Activated naive CD8-positive, alpha-beta T cell treated with anti-CD3 and anti-CD28 coated beads, Interleukin-2, amount 50 U/mL, for 24 hours (primary cell): Measurements from ENCODE around the gene PNMA8C.
"Not testable (repeated sequence)": the region's sequence is repeated elsewhere in the genome, so short reads cannot be mapped to it uniquely, and the experiment has no call there.

Experiments used
- ATAC-seq: fragments of 150-1000 bp; cut with Tn5 transposase; one replicate; pipeline ENCODE4 v1.10.0; 2021
- DNase-seq: peaks from one replicate; pipeline ENCODE4 v3.0.0; 2021
- H3K27ac Mint-ChIP-seq: one replicate; pipeline ENCODE4 v1.8.0; 2021; ENCODE audit warnings: mild to moderate bottlenecking, mixed read lengths
- H3K27me3 Mint-ChIP-seq: one replicate; pipeline ENCODE4 v1.8.0; 2021; ENCODE audit warnings: mixed read lengths
- H3K36me3 Mint-ChIP-seq: one replicate; pipeline ENCODE4 v1.8.0; 2021; ENCODE audit warnings: low read depth, mixed read lengths
- H3K4me1 Mint-ChIP-seq: one replicate; pipeline ENCODE4 v1.8.0; 2021; ENCODE audit warnings: mixed read lengths
- H3K4me3 Mint-ChIP-seq: one replicate; pipeline ENCODE4 v1.8.0; 2021; ENCODE audit warnings: mild to moderate bottlenecking, moderate library complexity, mixed read lengths
- H3K9me3 Mint-ChIP-seq: one replicate; pipeline ENCODE4 v1.8.0; 2021; ENCODE audit warnings: mixed read lengths

PNMA8C gene

DNA sequence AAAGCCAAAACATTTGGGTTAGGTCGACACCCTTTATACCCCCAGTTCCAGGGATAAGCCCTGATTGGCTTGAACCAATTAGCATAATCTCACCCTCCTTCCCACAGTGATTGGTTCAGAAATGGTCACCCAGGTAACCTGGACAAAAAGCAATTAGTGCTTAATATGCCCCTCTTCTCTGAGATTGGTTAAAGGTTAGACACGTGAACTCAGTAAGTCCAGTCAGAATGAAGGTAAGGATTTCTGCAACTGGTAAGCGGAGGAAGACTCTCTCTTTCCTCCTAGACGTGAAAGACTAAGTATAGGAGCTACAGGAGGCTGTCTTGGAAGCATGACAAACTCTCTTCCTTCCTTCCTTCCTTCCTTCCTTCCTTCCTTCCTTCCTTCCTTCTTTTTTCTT lies 1.3 kb upstream of the PNMA8C start:
- H3K9me3 Mint-ChIP-seq: no peaks in the 10 kb centered on the region
- no peak overlapping the region for H3K4me3 Mint-ChIP-seq
- DNase-seq (no peak), ATAC-seq (no peak)
- peaks cover 74% of the 10 kb centered on the region for H3K27me3 Mint-ChIP-seq
- no peak overlapping the region for H3K27ac Mint-ChIP-seq
- H3K36me3 Mint-ChIP-seq: no peaks in the 10 kb centered on the region
- peaks cover 32% of the 10 kb centered on the region for H3K4me1 Mint-ChIP-seq

DNA sequence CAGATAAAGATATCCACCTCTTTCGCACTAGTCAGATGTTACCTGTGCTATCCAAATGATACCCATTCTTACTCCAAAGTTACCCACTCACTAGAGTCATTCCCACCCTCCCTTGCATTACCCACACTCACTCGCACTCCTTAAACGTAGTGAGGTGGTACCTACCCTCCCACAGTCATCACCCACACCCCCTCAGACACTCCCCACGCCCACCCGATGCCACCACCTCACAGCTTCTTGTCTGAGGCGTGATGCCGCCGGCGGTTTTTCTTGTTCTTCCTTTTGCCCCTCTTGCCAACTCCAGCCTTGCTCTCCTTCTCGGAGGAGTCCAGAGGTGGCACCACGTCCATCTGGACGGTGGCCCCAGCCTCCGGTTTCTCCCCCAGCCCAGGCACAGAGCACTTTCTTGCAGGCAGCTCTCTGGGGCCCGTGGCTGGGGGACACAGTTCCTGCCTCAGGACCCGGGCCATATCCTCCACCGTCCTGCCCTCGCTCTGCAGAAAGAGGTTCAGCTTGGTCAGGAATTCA lies 1.2 kb downstream of the PNMA8C start:
- Mint-ChIP-seq H3K36me3 (no peaks in the 10 kb centered on the region), H3K9me3 (no peaks in the 10 kb centered on the region), H3K27ac (no peak overlapping the region), H3K27me3 (peaks cover 81% of the 10 kb centered on the region), H3K4me3 (no peak overlapping the region), H3K4me1 (peaks cover 32% of the 10 kb centered on the region)
- DNase-seq: no peak
- no peak for ATAC-seq

DNA sequence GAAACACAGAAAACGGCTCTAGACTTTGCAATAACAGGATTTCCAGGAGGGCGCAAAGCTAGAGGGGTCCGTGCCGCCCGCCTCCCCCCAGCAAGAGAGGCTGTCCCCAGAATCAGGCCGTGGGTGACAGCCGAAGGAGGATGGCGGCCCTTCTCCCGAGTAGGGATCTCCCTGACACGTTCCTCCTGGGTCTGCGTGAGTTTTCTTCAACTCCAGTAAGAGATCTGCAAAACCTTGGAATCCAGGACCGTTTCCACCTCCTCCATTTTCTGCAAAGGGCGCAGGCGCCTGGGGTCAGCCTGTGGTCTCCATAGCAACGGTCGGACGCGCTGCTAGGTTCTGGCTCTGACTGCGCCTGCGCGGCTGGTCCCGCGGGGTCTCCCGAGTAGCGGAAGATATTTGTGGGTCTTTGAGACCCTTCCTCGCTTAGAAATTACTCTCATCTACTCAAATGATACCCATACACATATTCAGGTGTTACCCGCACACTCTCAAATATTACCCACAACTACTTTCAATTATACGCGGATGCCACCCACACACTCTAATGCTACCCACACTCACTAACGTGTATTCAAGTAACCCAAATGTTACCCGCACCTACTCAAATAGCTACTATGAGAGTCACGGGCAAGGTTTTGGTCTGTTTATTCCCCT lies 2.1 kb downstream of the PNMA8C start:
- ATAC-seq (peak; percentile 64), DNase-seq (peak; percentile 65)
- Mint-ChIP-seq H3K27ac (peak overlapping the region; percentile 40), H3K27me3 (peaks cover 77% of the 10 kb centered on the region), H3K4me1 (peaks cover 32% of the 10 kb centered on the region), H3K9me3 (no peaks in the 10 kb centered on the region), H3K36me3 (no peaks in the 10 kb centered on the region), H3K4me3 (peak overlapping the region; percentile 53)

DNA sequence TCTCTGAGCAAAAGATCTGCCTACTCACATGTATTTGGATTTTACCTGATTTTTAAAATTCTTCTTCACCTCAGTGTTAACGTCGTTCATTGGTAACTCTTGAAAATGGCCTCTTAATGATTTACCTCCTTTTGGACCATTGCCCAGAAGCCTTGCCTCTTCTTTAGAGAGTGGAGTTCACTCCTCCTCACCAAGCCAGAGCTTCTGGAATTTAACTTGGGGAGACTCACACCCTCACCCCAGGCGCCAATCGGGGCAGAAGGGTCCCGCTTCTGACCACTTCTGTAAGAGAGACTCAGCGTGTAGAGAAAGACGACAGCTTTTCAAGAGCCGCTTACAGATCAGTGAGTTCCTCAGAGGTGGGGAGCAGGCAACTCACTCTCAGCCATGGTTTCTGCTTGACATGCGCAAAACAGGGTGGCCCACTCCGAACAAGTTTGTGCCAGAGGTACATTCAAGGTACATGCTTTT lies 2.7 kb downstream of the PNMA8C start:
- no peak for DNase-seq
- peaks cover 32% of the 10 kb centered on the region for H3K4me1 Mint-ChIP-seq
- peaks cover 73% of the 10 kb centered on the region for H3K27me3 Mint-ChIP-seq
- no peaks in the 10 kb centered on the region for H3K36me3 Mint-ChIP-seq
- H3K27ac Mint-ChIP-seq: no peak overlapping the region
- H3K9me3 Mint-ChIP-seq: no peaks in the 10 kb centered on the region
- ATAC-seq: no peak
- peak overlapping the region; percentile 53 for H3K4me3 Mint-ChIP-seq

DNA sequence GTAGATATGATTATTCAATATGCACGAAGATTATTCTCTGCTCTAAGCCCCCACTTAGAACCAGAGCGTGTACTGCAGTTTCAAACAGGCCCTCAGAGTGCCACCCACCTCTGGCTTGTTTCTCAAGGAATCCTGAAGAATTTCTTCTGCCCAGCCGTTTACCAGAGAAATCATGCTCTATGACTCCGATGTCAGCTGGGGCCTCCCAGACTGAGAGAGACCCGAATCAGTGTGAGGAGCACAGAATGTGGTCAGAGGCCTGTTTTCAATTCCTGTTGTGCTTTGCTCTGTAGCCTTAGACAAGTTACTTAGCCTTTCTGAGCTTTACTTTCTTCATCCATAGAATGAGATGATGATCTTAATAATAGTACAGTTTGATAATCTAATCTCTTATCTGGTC lies 5.5 kb downstream of the PNMA8C start:
- ATAC-seq (no peak), DNase-seq (no peak)
- no peak overlapping the region for H3K27ac Mint-ChIP-seq
- no peaks in the 10 kb centered on the region for H3K36me3 Mint-ChIP-seq
- H3K4me3 Mint-ChIP-seq: no peak overlapping the region
- no peaks in the 10 kb centered on the region for H3K9me3 Mint-ChIP-seq
- H3K27me3 Mint-ChIP-seq: peaks cover 61% of the 10 kb centered on the region
- peaks cover 22% of the 10 kb centered on the region for H3K4me1 Mint-ChIP-seq

DNA sequence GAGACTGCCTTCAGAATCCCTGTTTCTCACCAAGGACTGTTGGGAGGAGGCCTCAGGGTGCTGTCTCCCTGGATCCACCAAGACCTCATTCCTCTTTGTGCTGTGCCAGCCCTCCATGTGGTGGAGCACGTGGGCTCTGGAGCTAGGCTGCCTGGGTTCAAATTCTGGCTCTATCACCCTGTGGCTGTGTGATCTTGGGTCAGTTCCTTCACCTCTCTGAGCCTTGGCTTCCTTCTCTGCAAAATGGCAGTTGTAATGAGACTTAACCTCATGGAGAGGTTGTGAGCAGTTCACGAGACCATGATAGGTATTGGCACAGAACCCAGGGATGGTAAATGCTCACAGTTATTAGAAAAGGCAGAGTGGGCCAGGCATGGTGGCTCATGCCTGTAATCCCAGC lies 6.4 kb downstream of the PNMA8C start:
- H3K27me3 Mint-ChIP-seq: peaks cover 58% of the 10 kb centered on the region
- no peak overlapping the region for H3K27ac Mint-ChIP-seq
- H3K4me3 Mint-ChIP-seq: no peak overlapping the region
- no peaks in the 10 kb centered on the region for H3K9me3 Mint-ChIP-seq
- DNase-seq (no peak), ATAC-seq (no peak)
- no peaks in the 10 kb centered on the region for H3K36me3 Mint-ChIP-seq
- peaks cover 15% of the 10 kb centered on the region for H3K4me1 Mint-ChIP-seq

DNA sequence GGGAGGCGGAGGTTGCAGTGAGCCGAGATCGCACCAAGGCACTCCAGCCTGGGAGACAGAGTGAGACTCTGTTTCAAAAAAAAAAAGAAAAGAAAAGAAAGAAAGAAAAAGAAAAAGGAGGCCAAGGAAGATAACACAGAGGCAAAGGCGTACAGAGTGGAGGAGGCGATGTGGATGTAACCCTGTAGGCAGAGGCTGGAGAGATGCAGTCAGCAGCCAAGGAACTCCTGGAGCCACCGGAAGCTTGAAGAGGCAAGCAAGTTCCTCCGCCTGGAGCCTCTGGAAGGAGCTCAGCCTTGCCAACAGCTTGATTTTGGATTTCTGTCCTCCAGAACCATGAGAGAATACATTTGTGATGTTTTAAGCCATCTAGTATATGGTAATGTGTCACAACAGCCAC lies 8.7 kb downstream of the PNMA8C start:
- Mint-ChIP-seq H3K27me3 (peaks cover 56% of the 10 kb centered on the region), H3K9me3 (no peaks in the 10 kb centered on the region), H3K27ac (no peak overlapping the region), H3K4me3 (no peak overlapping the region), H3K4me1 (peaks cover 7% of the 10 kb centered on the region), H3K36me3 (no peaks in the 10 kb centered on the region)
- ATAC-seq (no peak), DNase-seq (no peak)

DNA sequence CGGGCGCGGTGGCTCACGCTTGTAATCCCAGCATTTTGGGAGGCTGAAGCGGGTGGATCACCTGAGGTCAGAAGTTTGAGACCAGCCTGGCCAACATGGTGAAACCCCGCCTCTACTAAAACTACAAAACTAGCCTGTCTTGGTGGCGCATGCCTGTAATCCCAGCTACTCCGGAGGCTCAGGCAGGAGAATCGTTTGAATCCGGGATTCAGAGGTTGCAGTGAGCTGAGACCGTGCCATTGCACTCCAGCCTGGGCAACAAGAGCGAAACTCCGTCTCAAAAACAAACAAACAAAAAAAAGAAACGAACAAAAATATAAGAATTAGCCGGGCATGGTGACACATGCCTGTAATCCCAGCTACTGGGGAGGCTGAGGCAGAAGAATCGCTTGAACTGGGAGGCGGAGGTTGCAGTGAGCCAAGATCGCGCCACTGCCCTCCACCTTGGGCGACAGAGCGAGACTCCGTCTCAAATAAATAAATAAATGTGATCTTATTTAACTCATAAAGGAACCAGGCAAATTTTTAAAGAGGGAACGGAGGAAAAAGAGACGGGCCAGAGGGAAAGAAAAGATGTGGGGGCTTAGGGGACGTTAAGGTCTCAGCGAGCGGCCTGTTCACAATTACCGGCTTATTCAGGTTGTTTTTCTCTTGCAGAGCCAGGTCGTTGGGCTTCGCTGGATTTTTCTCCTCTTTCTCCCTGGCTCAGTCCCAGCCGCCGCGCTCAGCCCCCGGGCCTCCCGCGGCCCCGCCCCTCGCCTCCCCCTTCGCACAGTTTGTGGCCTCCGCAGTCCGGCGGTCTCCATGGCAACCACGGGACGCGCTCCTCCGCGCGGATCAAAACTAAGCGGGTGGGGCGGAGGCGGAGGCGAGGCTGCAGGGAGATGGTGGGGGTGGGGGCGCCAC lies 12.7 kb downstream of the PNMA8C start:
- H3K36me3 Mint-ChIP-seq, H3K9me3 Mint-ChIP-seq, H3K4me3 Mint-ChIP-seq, H3K27ac Mint-ChIP-seq, H3K4me1 Mint-ChIP-seq, ATAC-seq: not testable (repeated sequence)
- peak; percentile 45 for DNase-seq
- peaks cover 68% of the 10 kb centered on the region for H3K27me3 Mint-ChIP-seq

DNA sequence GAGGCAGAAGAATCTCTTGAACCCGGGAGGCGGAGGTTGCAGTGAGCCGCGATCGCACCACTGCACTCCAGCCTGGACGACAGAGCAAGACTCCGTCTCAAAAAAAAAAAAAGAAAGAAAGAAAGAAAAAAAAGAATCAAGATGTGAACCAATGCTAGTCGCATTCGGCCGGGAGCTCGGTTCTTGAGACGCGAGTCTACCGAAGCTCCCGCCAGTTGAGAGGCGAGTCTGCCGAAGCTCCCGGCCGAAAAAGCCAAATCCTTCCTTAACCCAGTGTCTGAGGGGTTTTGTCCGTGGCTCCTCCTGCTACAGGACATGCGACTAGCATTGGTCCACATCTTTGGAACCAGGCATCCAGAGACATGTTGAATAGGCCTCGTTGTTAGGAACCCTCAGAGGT lies 13.8 kb downstream of the PNMA8C start:
- H3K27me3 Mint-ChIP-seq: peaks cover 79% of the 10 kb centered on the region
- not testable (repeated sequence) for H3K36me3 Mint-ChIP-seq, H3K4me3 Mint-ChIP-seq, H3K4me1 Mint-ChIP-seq, DNase-seq, H3K27ac Mint-ChIP-seq, H3K9me3 Mint-ChIP-seq, ATAC-seq

DNA sequence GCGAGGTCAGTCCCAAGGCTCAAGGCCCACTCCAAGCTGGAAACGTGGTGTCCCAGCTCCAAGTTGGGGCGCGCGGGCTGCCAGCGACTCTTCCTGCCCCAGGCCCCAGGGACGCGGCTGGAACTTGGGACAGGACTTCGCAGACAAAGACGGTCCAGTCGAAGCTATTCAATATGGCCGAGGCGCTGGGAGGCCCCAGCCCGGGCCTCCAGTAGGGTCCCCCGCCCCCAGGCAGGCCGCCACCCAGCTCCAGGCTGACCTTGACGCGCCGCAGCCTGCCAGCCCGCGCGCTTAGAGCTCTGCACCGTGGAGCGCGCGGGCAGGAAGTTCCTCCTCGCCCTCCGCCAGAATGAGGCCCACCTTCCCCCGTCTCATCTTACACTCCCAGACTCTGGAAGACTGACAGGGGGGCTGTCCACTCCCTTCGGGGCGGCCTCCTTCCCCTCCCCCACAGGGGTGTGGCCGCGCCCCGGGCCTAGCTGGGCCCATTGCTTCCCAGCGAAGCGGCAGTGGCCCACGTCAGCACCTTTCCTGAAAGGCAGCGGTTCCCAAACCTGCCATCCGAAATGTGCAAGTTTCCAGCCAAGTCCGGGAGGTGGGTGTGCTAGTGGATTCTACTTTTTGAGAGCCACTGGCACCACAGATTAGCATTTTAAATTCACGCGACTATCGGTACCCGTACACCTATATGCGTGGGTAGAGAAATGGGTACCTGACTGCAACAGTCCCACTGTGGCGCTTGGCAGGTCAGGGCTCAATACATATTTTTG lies 15.3 kb downstream of the PNMA8C start, which contains the start of gene CCDC8:
Gene CCDC8, minus strand, starts transcription at position 303 of the 770 bp plus-strand sequence. CDS start 754 bp downstream, outside the sequence.
- no peak for ATAC-seq
- Mint-ChIP-seq H3K9me3 (no peaks in the 10 kb centered on the region), H3K27me3 (peaks cover 78% of the 10 kb centered on the region), H3K36me3 (no peaks in the 10 kb centered on the region), H3K27ac (no peak within 1 kb of the TSS), H3K4me3 (no peak within 1 kb of the TSS), H3K4me1 (peaks cover 10% of the 10 kb centered on the region)
- no peak for DNase-seq

DNA sequence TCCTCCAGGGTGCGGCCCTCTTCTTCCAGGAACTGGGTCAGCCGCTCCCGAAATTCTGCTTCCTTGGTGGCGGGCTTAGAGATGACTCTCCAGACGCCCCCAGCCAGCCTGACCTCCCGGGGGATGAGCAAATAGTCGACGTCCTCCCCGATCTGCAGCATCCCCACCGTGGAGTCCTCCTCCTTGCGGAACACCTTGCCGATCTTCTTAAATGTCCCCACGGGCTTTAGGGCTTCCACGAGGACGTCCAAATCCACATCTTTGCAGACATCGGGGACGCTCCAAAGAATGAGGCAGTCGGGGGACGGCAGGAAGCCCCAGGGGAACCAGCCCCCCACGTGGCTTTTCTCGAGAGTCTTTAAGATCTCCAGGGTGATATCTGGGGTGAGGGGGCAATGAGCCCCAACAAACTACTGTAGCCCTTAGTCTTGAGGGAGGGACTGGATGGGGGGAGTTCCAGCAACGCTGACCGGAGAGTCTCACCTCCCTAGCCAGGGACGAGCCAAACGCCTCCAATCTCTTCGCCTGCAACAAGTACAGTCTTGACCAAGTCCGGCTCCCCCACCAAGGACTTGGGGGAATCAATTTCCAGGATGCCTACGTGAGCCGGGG lies 16.0 kb downstream of the PNMA8C start:
- DNase-seq: no peak
- H3K4me1 Mint-ChIP-seq: peaks cover 10% of the 10 kb centered on the region

DNA sequence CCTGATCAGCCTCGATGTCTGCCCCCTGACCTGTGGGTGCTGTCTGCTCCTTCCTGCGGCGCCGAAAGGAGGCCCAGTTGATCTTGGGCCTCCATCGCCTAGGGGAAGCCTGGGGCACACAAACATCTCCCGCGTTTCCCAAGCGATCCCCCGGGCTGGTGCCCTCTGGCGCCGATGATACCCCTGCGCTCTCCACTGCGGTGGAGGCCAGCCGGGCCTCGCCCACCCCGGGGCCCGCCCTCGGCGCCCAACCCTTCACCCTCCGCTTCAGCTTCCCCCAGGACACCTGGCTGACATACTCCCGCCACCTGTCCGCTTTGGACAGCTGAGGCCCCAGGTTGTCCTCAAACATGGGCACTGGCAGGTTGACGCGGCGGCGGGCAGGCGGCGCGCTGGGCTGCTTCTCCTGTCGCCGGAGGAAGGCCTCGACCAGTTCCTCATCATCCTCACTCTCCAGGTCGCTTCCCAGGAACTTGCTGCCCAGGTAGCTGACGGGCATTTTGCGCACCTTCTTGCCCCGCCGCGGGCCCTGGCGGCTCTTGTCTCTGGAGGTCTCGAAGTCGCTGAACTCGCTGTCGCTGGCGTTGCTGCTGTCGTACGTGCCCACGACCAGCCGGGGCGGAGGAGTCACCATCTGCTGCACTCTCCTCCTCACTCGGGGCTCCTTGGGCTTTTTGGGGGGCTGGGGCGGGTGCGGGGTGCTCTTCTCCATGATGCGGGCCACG lies 16.6 kb downstream of the PNMA8C start:
- DNase-seq (no peak), ATAC-seq (no peak)
- Mint-ChIP-seq H3K27ac (no peak overlapping the region), H3K9me3 (no peaks in the 10 kb centered on the region), H3K27me3 (peaks cover 80% of the 10 kb centered on the region), H3K36me3 (no peaks in the 10 kb centered on the region), H3K4me3 (no peak overlapping the region), H3K4me1 (peaks cover 10% of the 10 kb centered on the region)

More for the DNA sequence above, 16.0 kb downstream of the PNMA8C start:
- Mint-ChIP-seq H3K4me3 (no peak overlapping the region), H3K27ac (no peak overlapping the region), H3K27me3 (peaks cover 82% of the 10 kb centered on the region), H3K36me3 (no peaks in the 10 kb centered on the region), H3K9me3 (no peaks in the 10 kb centered on the region)
- no peak for ATAC-seq

DNA sequence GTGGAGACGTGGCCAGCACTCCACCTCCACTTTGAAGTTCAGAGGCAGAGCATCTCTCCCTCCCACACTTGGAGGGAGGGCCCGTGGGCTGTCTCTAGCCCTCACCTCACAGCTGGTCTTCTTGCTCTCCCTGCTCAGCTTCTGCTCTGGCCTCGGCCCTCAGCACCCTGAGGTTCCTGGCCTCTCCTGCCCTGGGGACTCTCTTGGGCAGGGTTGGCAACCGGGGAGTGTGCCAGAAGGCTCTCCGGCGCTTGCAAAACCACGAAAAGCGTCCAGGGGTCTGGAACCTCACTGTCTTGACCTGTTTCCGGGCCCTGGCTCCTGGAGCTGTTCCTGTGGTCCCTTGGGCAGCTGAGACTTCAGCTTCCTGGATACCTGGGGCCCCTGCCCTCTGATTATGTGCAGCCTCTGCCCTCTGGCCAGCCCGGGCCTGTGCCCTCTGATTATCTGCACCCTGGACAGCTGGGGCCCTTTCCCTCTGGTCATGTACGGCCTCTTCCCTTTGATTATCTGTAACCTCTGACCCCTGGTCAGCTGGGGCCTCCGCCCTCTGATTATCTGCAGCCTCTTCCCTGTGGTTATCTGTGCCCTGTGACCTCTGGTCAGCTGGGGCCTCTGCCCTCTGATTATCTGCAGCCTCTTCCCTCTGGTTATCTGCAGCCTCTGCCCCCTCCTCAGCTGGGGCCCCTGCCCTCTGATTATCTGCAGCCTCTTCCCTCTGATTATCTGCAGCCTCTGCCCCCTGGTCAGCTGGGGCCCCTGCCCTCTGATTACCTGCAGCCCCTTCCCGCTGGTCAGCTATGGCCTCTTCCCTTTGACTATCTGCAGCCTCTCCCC lies 17.4 kb downstream of the PNMA8C start:
- no peak overlapping the region for H3K27ac Mint-ChIP-seq
- H3K9me3 Mint-ChIP-seq: no peaks in the 10 kb centered on the region

More for the DNA sequence above, 17.4 kb downstream of the PNMA8C start:
- ATAC-seq (no peak), DNase-seq (no peak)
- Mint-ChIP-seq H3K4me1 (peaks cover 7% of the 10 kb centered on the region), H3K36me3 (no peaks in the 10 kb centered on the region), H3K27me3 (peaks cover 83% of the 10 kb centered on the region), H3K4me3 (no peak overlapping the region)
